ENCODE results near the gene DYNLT2. TPM values are rescaled to one million over a fixed set of nuclear protein-coding genes. Genes with fewer than 3 reads are reported as not detected.

DYNLT2 gene
- total RNA-seq, 3 donors from 2014 or later: 1.9 to 2.6 (median 2.3) TPM

DNA sequence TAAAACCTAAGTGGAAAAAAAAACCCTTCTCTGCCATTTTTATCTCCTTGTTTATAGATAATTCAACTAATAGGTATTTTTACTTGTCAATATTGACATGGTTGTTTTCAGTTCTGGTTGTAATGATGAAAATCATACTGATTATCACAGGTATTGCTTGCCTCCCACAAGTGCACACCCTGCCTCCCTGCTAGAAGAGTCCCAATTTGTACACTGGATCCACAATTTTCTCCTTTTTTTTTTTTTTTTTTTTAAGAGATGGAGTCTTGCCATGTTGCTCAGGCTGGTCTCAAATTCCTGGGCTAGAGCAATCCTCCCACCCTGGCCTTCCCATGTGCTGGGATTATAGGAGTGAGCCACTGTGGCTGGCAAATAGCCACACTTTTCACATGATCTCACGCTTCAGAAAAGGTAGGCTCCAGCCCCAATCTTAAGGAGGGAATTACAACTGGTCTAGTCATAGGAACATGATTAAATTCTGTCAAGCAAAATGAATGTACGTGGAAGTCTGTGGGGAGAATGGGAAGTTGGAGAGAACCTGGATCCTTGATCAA lies 12.3 kb downstream of the DYNLT2 start:
- Histone ChIP-seq H3K36me3 (no peaks in the 10 kb centered on the region), H3K27ac (no peak overlapping the region), H3K27me3 (no peaks in the 10 kb centered on the region), H3K4me1 (no peaks in the 10 kb centered on the region), H3K4me3 (no peak overlapping the region), H3K9me3 (no peaks in the 10 kb centered on the region)
- no peak for DNase-seq (ENCODE audit: low spot score in 2 of 2)
- intact Hi-C loops (cut with DNase I; ENCODE audit: low total_unique reads): no loop called here
- TF ChIP-seq POLR2AphosphoS5 (IDR thresholded peaks at IDR 0.05) (no peak), POLR2A (IDR thresholded peaks at IDR 0.05) (no peak)
- TF ChIP-seq, protein P1, sequence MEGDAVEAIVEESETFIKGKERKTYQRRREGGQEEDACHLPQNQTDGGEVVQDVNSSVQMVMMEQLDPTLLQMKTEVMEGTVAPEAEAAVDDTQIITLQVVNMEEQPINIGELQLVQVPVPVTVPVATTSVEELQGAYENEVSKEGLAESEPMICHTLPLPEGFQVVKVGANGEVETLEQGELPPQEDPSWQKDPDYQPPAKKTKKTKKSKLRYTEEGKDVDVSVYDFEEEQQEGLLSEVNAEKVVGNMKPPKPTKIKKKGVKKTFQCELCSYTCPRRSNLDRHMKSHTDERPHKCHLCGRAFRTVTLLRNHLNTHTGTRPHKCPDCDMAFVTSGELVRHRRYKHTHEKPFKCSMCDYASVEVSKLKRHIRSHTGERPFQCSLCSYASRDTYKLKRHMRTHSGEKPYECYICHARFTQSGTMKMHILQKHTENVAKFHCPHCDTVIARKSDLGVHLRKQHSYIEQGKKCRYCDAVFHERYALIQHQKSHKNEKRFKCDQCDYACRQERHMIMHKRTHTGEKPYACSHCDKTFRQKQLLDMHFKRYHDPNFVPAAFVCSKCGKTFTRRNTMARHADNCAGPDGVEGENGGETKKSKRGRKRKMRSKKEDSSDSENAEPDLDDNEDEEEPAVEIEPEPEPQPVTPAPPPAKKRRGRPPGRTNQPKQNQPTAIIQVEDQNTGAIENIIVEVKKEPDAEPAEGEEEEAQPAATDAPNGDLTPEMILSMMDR (IDR thresholded peaks at IDR 0.05): no peak

DNA sequence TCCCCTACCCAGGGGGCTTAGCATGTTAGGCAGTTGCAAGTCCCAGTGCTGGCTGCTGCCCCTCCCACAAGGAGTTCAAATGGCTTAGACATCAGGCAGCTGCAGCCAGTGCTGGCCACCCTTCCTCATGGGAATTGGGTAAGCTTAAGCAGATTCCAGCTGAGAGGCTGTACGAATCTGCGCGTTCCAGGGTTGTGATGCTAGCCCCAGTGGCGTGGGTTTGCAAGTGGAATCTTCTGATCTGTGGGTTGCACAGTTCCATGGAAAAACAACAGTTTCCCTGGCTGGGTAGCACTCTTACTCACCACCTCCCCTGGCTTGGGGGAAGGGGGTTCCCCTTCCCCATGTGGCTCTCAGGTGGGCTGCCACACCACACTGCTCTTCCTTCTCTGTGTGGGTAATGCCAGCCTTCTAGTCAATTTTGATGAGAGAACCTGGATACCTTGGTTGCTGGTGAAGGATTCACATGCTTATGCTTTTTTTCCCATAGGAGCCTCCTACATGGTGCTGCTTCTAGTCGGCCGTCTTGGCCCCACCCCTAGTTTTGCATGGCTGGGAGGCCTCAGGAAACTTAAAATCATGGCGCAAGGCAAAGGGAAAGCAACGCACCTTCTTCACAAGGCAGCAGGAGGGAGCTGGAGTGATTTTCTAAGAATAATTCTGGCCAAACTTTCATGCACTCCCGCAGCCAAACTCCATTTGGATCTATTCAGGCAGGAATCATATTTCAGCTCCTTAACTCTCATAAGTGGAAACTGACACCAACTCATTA lies 13.0 kb downstream of the DYNLT2 start:
- intact Hi-C loops (cut with DNase I; ENCODE audit: low total_unique reads): no loop called here
- no peak for DNase-seq (ENCODE audit: low spot score in 2 of 2)
- Histone ChIP-seq H3K4me3 (no peak overlapping the region), H3K36me3 (no peaks in the 10 kb centered on the region), H3K4me1 (no peaks in the 10 kb centered on the region), H3K27ac (no peak overlapping the region), H3K9me3 (no peaks in the 10 kb centered on the region), H3K27me3 (no peaks in the 10 kb centered on the region)
- TF ChIP-seq POLR2AphosphoS5 (IDR thresholded peaks at IDR 0.05): no peak
- no peak for TF ChIP-seq POLR2A (IDR thresholded peaks at IDR 0.05)

DNA sequence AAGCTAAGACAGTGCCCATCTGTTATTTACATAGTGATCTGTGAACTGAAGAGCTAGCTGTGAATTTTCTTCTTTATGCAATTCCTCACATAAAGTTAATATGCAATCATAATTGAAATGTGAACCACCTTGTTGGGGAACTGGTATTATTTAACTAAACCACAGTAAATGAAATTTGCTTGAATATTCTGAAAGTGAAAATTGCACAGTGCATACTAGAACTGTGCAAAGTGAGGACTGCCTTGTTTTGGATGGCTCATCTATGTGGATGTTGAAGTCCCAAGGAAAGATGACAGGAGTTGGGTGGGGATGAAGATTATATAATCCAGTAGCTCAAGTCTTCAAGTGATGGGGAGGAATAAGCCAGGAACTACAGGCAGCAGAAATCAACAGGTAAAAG lies 21.4 kb downstream of the DYNLT2 start:
- H3K9me3 ChIP-seq: no peaks in the 10 kb centered on the region
- no peaks in the 10 kb centered on the region for H3K36me3 ChIP-seq
- H3K4me1 ChIP-seq: no peaks in the 10 kb centered on the region
- no peak overlapping the region for H3K27ac ChIP-seq
- no peak overlapping the region for H3K4me3 ChIP-seq
- DNase-seq (ENCODE audit: low spot score in 2 of 2): no peak
- intact Hi-C loops (cut with DNase I; ENCODE audit: low total_unique reads): no loop called here
- no peaks in the 10 kb centered on the region for H3K27me3 ChIP-seq
- no peak for TF ChIP-seq POLR2AphosphoS5 (IDR thresholded peaks at IDR 0.05)
- TF ChIP-seq, protein P1 (IDR thresholded peaks at IDR 0.05): no peak
- TF ChIP-seq POLR2A (IDR thresholded peaks at IDR 0.05): no peak

DNA sequence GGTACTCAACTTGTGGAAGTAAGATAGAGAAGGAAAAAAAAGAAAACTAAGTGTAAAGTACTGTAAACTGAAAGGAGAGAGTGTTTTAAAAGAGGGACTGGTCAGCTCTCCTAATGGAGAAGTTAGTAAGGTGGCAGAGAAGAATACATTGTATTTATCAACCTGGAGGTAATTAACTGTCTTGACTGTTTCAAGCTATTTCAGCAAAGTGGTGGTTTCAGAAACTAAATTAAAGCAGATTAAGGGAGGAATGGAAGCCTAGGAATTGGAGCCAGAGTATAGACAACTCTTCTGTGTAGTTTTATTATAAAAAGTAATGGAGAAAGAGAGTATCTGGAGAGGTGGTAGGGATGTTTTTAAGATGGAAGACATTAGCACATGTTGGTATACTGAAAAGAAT lies 24.4 kb downstream of the DYNLT2 start:
- TF ChIP-seq, protein P1 (IDR thresholded peaks at IDR 0.05): no peak
- TF ChIP-seq POLR2AphosphoS5 (IDR thresholded peaks at IDR 0.05) (no peak), POLR2A (IDR thresholded peaks at IDR 0.05) (no peak)
- DNase-seq (ENCODE audit: low spot score in 2 of 2): no peak
- H3K9me3 ChIP-seq: no peaks in the 10 kb centered on the region
- H3K36me3 ChIP-seq: no peaks in the 10 kb centered on the region
- peaks cover 0 to 3% of the 10 kb centered on the region in 2 donors for H3K4me1 ChIP-seq
- H3K27ac ChIP-seq: no peak overlapping the region
- intact Hi-C loops (cut with DNase I; ENCODE audit: low total_unique reads): no loop called here
- no peaks in the 10 kb centered on the region for H3K27me3 ChIP-seq
- no peak overlapping the region for H3K4me3 ChIP-seq

DNA sequence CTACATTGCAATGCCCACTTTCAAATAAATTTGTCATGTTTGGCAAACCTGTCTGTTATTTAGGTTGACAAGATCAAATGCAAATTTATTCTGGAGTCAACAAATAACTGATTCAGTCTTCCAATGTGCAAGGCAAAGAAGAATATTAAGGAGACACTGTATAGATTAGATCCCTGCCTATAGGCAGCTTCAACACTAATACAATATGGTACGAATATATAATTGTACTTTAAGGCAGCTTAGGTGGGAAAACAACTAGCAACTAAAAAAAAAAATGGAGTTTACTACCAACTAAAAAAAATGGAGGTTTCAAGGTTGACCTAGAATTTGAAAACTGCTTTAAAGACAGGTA lies 25.3 kb downstream of the DYNLT2 start:
- H3K27ac ChIP-seq: no peak overlapping the region
- peaks cover 0 to 9% of the 10 kb centered on the region in 2 donors for H3K4me1 ChIP-seq
- no peaks in the 10 kb centered on the region for H3K9me3 ChIP-seq
- H3K27me3 ChIP-seq: no peaks in the 10 kb centered on the region
- TF ChIP-seq POLR2A (IDR thresholded peaks at IDR 0.05) (no peak), POLR2AphosphoS5 (IDR thresholded peaks at IDR 0.05) (no peak)
- TF ChIP-seq, protein P1 (IDR thresholded peaks at IDR 0.05): no peak
- H3K36me3 ChIP-seq: no peaks in the 10 kb centered on the region
- DNase-seq (ENCODE audit: low spot score in 2 of 2): no peak
- intact Hi-C loops (cut with DNase I; ENCODE audit: low total_unique reads): no loop called here
- H3K4me3 ChIP-seq: no peak overlapping the region
